Right lobe of liver (tissue), 4 donors: Measurements from ENCODE around the gene COL25A1.

Experiments used
- CTCF ChIP-seq, 4 donors: fragments of 200-600 bp in 3 of 4; fragments of 450-650 bp in 1 of 4; IDR thresholded peaks; one replicate each; pipeline versions ENCODE4 v1.5.1 to v1.8.0; 2016 to 2022; ENCODE audit warnings: antibody characterized with exemption in 4 of 4, mild to moderate bottlenecking in 2 of 4
- POLR2A ChIP-seq: fragments of 450-650 bp; IDR thresholded peaks from one replicate; pipeline ENCODE4 v1.6.1; 2017; ENCODE audit warnings: antibody characterized with exemption, mild to moderate bottlenecking
- donor health status: DM: no; HTN: no; CAD: no.
- donor health status: DM: no; HTN: no; CAD: no.
- donor health status: DM: no; HTN: yes; CAD: no.

- no peak for TF ChIP-seq CTCF (IDR thresholded peaks at IDR 0.05)
- no peak for TF ChIP-seq POLR2A
These were observed 369.4 kb downstream of the COL25A1 start for GRCh38 chr4:108933046-108933445.
